Esophagus squamous epithelium (tissue), 5 donors: ENCODE results near the gene SRPRB. TPM values are rescaled to one million over a fixed set of nuclear protein-coding genes. Genes with fewer than 3 reads are reported as not detected.

ENCODE experiments used
- DNase-seq: peaks from one replicate; lab custom pipeline; 2025; lab: John Stamatoyannopoulos, UW
- H3K27ac ChIP-seq, 4 donors: fragments of 200-600 bp; sonication (generic); one replicate each; pipeline ENCODE4 v1.5.1; 2016 to 2019; ENCODE audit warnings: mild to moderate bottlenecking in 1 of 4
- H3K27me3 ChIP-seq, 4 donors: fragments of 200-600 bp; sonication (generic); 1 replicate in 3 of 4; 2 replicates in 1 of 4; pipeline versions ENCODE4 v1.5.1 to v1.6.0; 2017 to 2021; ENCODE audit warnings: antibody characterized with exemption in 1 of 4
- H3K36me3 ChIP-seq, 3 donors: fragments of 200-600 bp; sonication (generic); one replicate each; pipeline ENCODE4 v1.5.1; 2016 to 2019
- H3K4me1 ChIP-seq, 3 donors: fragments of 200-600 bp; sonication (generic); one replicate each; pipeline ENCODE4 v1.5.1; 2017 to 2019
- H3K4me3 ChIP-seq, 4 donors: fragments of 200-600 bp; sonication (generic); 1 replicate in 3 of 4; 2 replicates in 1 of 4; pipeline ENCODE4 v1.5.1; 2016 to 2019; ENCODE audit warnings: mild to moderate bottlenecking in 2 of 4, moderate library complexity in 1 of 4
- H3K9me3 ChIP-seq, 3 donors: fragments of 200-600 bp; sonication (generic); one replicate each; pipeline ENCODE4 v1.5.1; 2016 to 2019
- POLR2A ChIP-seq, 4 donors: fragments of 450-650 bp; IDR thresholded peaks; one replicate each; pipeline ENCODE4 v1.6.1; 2017; ENCODE audit warnings: antibody characterized with exemption in 4 of 4, mild to moderate bottlenecking in 4 of 4, moderate library complexity in 3 of 4
- WGBS, 2 donors: methylation state at CpG; one replicate each; pipeline ENCODE4 v1.1.5; 2018; 5-methylcytosine and 5-hydroxymethylcytosine counted together
- intact Hi-C: fragments of 100-400 bp; cut with DNase I; formaldehyde crosslinking; loops from one replicate; pipeline ENCODE4 v1.15.0; 2022
- total RNA-seq, 4 donors: library from RNA; depleted of rRNA; stranded (reverse); fragments of >200 nt; gene quantifications; one replicate each; pipeline ENCODE4 v1.1.0, GENCODE V29; 2016
- TF ChIP-seq, protein P1 (sequence below), 6 experiments: fragments of 450-650 bp in 4 of 6; fragments of 200-600 bp in 2 of 6; sonication (generic) in 2 of 6; IDR thresholded peaks; one replicate each; pipeline ENCODE4 v1.5.1; 2016 to 2019; ENCODE audit warnings: antibody characterized with exemption in 6 of 6, mild to moderate bottlenecking in 4 of 6, moderate library complexity in 4 of 6
- donor health status: DM: yes; HTN: yes; CAD: no.

Gene SRPRB
- total RNA-seq, 4 donors from 2014 or later = 25.1 to 107 (median 44.1) TPM

DNA sequence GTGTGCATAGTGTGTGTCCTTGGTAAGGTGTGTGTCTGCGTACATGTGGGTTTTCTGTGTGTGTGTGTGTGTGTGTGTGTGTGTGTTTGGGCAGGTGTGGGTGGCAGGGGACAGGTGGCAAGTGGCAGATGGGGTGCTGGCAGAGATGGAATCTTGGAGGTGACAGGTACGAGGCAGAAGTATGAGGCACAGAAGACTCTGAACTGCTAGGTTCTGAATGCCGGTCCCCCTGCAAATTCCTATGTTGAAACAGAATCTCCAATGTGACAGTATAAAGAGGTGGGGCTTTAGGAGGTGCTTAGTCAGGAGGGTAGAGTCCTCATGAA lies 29.8 kb downstream of the SRPRB start:
- Histone ChIP-seq H3K27ac (no peak overlapping the region), H3K4me3 (no peak overlapping the region), H3K27me3 (no peaks in the 10 kb centered on the region), H3K9me3 (no peaks in the 10 kb centered on the region), H3K36me3 (peaks cover 0 to 14% (median 0%) of the 10 kb centered on the region in 3 donors), H3K4me1 (no peaks in the 10 kb centered on the region)
- no peak for DNase-seq
- 93 to 99% methylated on average over 3 of the region's 3 CpGs for WGBS, 2 donors
- intact Hi-C loops = no loop called here
- TF ChIP-seq, protein P1, sequence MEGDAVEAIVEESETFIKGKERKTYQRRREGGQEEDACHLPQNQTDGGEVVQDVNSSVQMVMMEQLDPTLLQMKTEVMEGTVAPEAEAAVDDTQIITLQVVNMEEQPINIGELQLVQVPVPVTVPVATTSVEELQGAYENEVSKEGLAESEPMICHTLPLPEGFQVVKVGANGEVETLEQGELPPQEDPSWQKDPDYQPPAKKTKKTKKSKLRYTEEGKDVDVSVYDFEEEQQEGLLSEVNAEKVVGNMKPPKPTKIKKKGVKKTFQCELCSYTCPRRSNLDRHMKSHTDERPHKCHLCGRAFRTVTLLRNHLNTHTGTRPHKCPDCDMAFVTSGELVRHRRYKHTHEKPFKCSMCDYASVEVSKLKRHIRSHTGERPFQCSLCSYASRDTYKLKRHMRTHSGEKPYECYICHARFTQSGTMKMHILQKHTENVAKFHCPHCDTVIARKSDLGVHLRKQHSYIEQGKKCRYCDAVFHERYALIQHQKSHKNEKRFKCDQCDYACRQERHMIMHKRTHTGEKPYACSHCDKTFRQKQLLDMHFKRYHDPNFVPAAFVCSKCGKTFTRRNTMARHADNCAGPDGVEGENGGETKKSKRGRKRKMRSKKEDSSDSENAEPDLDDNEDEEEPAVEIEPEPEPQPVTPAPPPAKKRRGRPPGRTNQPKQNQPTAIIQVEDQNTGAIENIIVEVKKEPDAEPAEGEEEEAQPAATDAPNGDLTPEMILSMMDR (IDR thresholded peaks at IDR 0.05) = no peak
- TF ChIP-seq POLR2A (IDR thresholded peaks at IDR 0.05) = no peak

DNA sequence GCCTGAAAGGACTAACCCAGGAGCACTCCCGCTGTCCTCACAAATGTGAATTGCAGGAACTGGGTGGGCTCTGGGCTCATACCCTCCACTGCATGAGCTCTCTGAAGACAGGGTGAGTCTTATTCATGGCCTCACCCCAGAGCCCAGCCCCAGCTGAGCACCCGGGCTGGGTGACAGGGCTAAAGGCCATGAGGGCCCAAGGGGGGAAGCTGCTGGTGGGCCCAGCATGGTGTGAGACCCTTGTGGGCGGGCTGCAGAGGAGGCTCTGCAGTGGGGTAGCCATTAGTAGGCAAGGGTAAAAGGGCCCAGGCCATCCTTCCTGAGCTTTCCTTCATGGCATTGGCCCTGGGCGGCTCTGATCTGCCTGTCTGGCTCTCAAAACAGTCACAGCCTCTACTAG lies 30.3 kb downstream of the SRPRB start:
- intact Hi-C loops = no loop called here
- TF ChIP-seq, protein P1 (IDR thresholded peaks at IDR 0.05) = no peak
- TF ChIP-seq POLR2A (IDR thresholded peaks at IDR 0.05) = no peak
- Histone ChIP-seq H3K4me3 (no peak overlapping the region), H3K4me1 (no peaks in the 10 kb centered on the region), H3K9me3 (no peaks in the 10 kb centered on the region), H3K27me3 (no peaks in the 10 kb centered on the region), H3K36me3 (peaks cover 0 to 14% (median 0%) of the 10 kb centered on the region in 3 donors), H3K27ac (no peak overlapping the region)
- WGBS, 2 donors = 100% methylated on average over 1 of the region's 4 CpGs; no CpG with 5 or more reads in 1 of the 2 donors
- DNase-seq = no peak

DNA sequence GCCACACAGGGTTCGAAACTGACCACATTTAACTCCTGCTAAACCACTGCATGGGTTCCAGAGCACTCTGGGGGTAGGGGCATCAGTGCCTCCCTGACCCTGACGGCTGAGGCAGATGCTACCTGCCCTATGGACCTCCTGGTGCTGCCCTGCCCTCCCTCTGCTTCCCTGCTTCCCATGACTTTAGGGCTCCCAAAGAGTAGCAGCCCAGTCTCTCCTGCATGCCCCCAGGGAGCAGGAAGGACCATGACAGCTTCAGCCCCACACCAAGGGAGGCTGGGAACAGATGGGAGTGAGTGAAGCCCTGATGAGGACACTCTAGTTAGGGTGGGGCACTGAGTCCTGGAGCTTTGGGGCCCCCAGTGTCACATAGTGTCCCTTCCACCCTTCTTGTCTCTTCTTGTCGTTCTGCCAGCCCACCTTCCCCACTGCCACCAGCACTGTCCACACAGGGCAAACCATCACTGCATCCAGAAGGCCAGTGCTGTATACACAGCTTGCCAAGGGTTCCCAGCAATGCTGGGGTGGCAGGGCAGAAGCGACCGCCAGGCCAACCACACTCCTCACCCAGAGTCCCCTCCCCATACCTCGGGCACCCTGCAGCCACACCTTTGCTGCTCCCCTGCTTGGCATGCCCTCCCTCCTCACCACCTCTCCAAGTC lies 31.0 kb downstream of the SRPRB start:
- no peaks in the 10 kb centered on the region for H3K27me3 ChIP-seq
- no peak for DNase-seq
- H3K4me3 ChIP-seq = no peak overlapping the region
- 66 to 73% methylated on average over 3 to 4 of the region's 6 CpGs for WGBS, 2 donors
- intact Hi-C loops = no loop called here
- H3K4me1 ChIP-seq = no peaks in the 10 kb centered on the region
- no peaks in the 10 kb centered on the region for H3K9me3 ChIP-seq
- peaks cover 0 to 14% (median 0%) of the 10 kb centered on the region in 3 donors for H3K36me3 ChIP-seq
- H3K27ac ChIP-seq = no peak overlapping the region
- TF ChIP-seq, protein P1 (IDR thresholded peaks at IDR 0.05) = no peak
- TF ChIP-seq POLR2A (IDR thresholded peaks at IDR 0.05) = no peak

DNA sequence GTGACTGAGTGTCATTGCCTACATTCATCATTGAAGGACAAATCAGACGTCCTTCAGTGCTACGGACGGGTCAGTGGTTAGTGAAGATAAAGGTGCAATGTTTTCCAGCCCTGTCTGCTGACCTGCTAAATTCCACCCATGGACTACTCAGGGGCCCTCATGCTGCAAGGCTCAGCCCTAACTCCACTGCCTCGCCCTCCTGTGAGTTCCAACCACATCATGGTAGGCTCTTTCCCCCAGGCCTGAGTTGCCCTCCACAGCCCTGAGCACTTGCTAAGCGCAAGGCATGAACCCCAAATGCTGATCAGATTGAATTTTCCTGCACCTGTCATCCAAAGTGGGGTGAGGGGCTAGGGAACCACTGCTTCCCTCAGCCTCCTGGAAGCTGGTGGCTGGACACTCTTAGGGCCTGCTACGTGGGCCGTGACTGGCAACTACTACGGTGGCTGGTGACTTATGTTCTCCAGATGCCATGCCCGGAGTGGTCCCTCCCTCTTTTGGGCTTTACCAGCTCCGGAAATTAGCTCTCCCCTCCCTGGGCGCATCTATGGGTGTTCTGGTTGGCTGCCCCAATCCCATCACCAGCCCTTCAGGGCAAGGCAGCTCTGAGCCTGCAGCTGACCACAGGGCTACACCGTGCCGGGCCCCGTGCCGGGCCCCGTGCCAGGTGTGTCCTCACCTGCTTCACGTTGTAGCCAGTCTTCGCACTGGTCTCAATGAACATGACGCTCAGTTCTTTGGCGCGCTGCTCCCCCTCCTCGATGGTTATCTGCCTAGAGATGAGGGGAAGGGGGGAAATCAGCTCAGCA lies 32.1 kb downstream of the SRPRB start:
- 94 to 95% methylated on average over 9 to 12 of the region's 22 CpGs for WGBS, 2 donors
- Histone ChIP-seq H3K9me3 (no peaks in the 10 kb centered on the region), H3K27me3 (no peaks in the 10 kb centered on the region), H3K27ac (no peak overlapping the region), H3K4me1 (no peaks in the 10 kb centered on the region), H3K36me3 (peaks cover 0 to 14% (median 0%) of the 10 kb centered on the region in 3 donors), H3K4me3 (no peak overlapping the region)
- TF ChIP-seq, protein P1 (IDR thresholded peaks at IDR 0.05) = no peak
- TF ChIP-seq POLR2A (IDR thresholded peaks at IDR 0.05) = no peak
- intact Hi-C loops = no loop called here
- no peak for DNase-seq

DNA sequence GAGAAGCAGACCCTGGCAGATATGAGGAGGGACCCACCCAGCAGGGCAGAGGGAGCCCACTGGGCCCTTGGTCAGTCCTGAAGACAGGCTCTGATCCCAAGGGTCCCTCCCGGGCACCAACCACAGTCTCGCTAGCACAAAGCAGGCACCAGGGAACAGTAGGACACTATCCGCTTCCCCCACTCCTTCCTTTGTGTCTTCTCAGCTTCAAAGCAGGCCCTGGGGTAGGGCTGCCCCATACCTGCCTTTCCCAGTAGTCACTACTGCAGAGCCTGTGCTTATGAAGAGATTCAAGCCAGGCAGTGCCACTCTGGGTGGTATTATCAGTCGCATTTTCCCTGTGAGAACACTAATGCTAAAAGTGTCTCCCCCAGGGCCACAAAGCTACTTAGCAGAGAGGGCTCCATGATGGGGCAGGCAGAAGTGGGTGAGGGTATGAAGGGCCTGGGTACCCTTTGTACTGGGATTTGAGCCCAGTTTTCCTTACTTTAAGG lies 32.7 kb downstream of the SRPRB start:
- no peaks in the 10 kb centered on the region for H3K4me1 ChIP-seq
- peaks cover 0 to 14% (median 0%) of the 10 kb centered on the region in 3 donors for H3K36me3 ChIP-seq
- no peaks in the 10 kb centered on the region for H3K27me3 ChIP-seq
- TF ChIP-seq, protein P1 (IDR thresholded peaks at IDR 0.05) = no peak
- no peak for TF ChIP-seq POLR2A (IDR thresholded peaks at IDR 0.05)
- WGBS, 2 donors = 89 to 93% methylated on average over 1 to 2 of the region's 4 CpGs
- H3K27ac ChIP-seq = no peak overlapping the region
- intact Hi-C loops = no loop called here
- DNase-seq = no peak
- H3K4me3 ChIP-seq = no peak overlapping the region
- no peaks in the 10 kb centered on the region for H3K9me3 ChIP-seq
